ENCODE measurements around the gene PHIP. TPM values are rescaled to one million over a fixed set of nuclear protein-coding genes. Genes with fewer than 3 reads are reported as not detected.

PHIP gene
- total RNA-seq, 1 experiment from 2014 or later, result 53.6 TPM

GRCh38 chr6:79009819-79010218 is 68.2 kb downstream of the PHIP start:
- H3K4me3 Mint-ChIP-seq, result no peak overlapping the region
- Histone ChIP-seq H3K56ac (ENCODE audit: insufficient read length, low read depth, low read length) (no peak overlapping the region), H3K23me2 (ENCODE audit: insufficient read length, low read depth, low read length, poor library complexity, severe bottlenecking) (no peaks in the 10 kb centered on the region), H3K27ac (ENCODE audit: insufficient read length, low read depth, low read length) (no peak overlapping the region), H3K4ac (ENCODE audit: low read depth, low read length) (no peak overlapping the region), H3K79me1 (ENCODE audit: insufficient read depth, low read depth, low read length, poor library complexity, severe bottlenecking) (no peaks in the 10 kb centered on the region), H3K18ac (ENCODE audit: insufficient read length, low read depth, low read length) (no peak overlapping the region), H3K27me3 (ENCODE audit: insufficient read depth, low read length) (no peaks in the 10 kb centered on the region), H2AFZ (ENCODE audit: low read length) (no peak overlapping the region), H2BK20ac (ENCODE audit: low read depth, low read length, poor library complexity, severe bottlenecking) (no peak overlapping the region), H2BK5ac (ENCODE audit: insufficient read length, low read length) (no peak overlapping the region), H3K9me3 (ENCODE audit: control insufficient read depth, low read depth, low read length) (no peaks in the 10 kb centered on the region), H4K20me1 (ENCODE audit: control insufficient read depth, insufficient read depth, insufficient read length) (no peaks in the 10 kb centered on the region), H2BK15ac (ENCODE audit: low read depth, low read length) (no peak overlapping the region), H2AK5ac (ENCODE audit: insufficient read length, low read length) (no peak overlapping the region), H2BK120ac (ENCODE audit: low read depth, low read length, poor library complexity, severe bottlenecking) (no peak overlapping the region), H3K23ac (ENCODE audit: insufficient read length, low read depth, low read length) (no peak overlapping the region), H4K91ac (ENCODE audit: insufficient read length, low read depth, low read length) (no peak overlapping the region), H3K9ac (ENCODE audit: extremely low read depth, insufficient read length, low read length) (no peak overlapping the region), H3K79me2 (ENCODE audit: insufficient read depth, low read length) (no peaks in the 10 kb centered on the region), H4K8ac (replicated peaks; ENCODE audit: insufficient read length, low read depth, low read length) (no peak overlapping the region), H3K14ac (ENCODE audit: insufficient read depth, low read length) (no peak overlapping the region), H3K4me2 (ENCODE audit: insufficient read depth, insufficient read length, low read length) (no peak overlapping the region), H3K4me1 (ENCODE audit: insufficient read depth, low read length) (no peaks in the 10 kb centered on the region), H3T11ph (ENCODE audit: low read length) (no peak overlapping the region), H2BK12ac (ENCODE audit: insufficient read length, low read depth, low read length) (no peak overlapping the region), H4K5ac (ENCODE audit: insufficient read length, low read depth, low read length) (no peak overlapping the region)
- DNase-seq, result no peak
- no peaks in the 10 kb centered on the region for H3K27me3 Mint-ChIP-seq (ENCODE audit: low read depth)
- H3K9me3 Mint-ChIP-seq, result no peaks in the 10 kb centered on the region
- no CpG with 5 or more reads among the region's 1 CpG for WGBS (ENCODE audit: extremely low coverage, insufficient read length, low lambda C conversion rate)
- H3K36me3 Mint-ChIP-seq (ENCODE audit: insufficient read depth in 1 of 3, low read depth in 3 of 3), result peaks cover 0 to 54% (median 33%) of the 10 kb centered on the region in 3 experiments; a peak in 6 of 7 replicates
- TF ChIP-seq CTCF (conservative IDR thresholded peaks at IDR 0.05), result no peak
- no peaks in the 10 kb centered on the region for H3K4me1 Mint-ChIP-seq
- H3K27ac Mint-ChIP-seq, result no peak overlapping the region

All from H9 (cell line).